A673 (cell line): ENCODE results near the gene AGRP. TPM values are rescaled to one million over a fixed set of nuclear protein-coding genes. Genes with fewer than 3 reads are reported as not detected.

Source experiments
- BruUV-seq: library from RNA; stranded (reverse); fragments of 400-500 nt; replicated peaks from 2 replicates; lab custom pipeline; 2021; lab: Mats Ljungman, UMichigan
- CTCF ChIA-PET: fragments of 300-600 bp; sonication (Branson Sonifier 250); formaldehyde crosslinking; loops from one replicate; lab custom pipeline; 2022; ENCODE audit warnings: antibody characterized with exemption; lab: Charles Lee
- POLR2A ChIA-PET: fragments of 300-600 bp; sonication (Branson Sonifier 250); formaldehyde crosslinking; loops from one replicate; lab custom pipeline; 2022; ENCODE audit warnings: antibody characterized with exemption; ENCODE audit not compliant: low non-redundant PET; lab: Charles Lee
- DNase-seq: peaks from one replicate; pipeline ENCODE4 v3.0.0-alpha.2; 2015; ENCODE audit warnings: low spot score
- H3K27ac ChIP-seq: fragments of 200-600 bp; sonication (generic); 2 replicates; pipeline ENCODE4 v1.5.1; 2016; ENCODE audit warnings: mixed run types, low read depth, mild to moderate bottlenecking, mixed read lengths, antibody characterized with exemption, low read length; ENCODE audit not compliant: poor library complexity, severe bottlenecking
- H3K27me3 ChIP-seq: fragments of 200-600 bp; sonication (generic); replicated peaks from 2 replicates; pipeline ENCODE4 v1.6.1; 2017; ENCODE audit warnings: mixed run types, low read depth, mild to moderate bottlenecking, mixed read lengths, antibody characterized with exemption, low read length; ENCODE audit not compliant: insufficient read depth, poor library complexity
- H3K36me3 ChIP-seq: fragments of 200-600 bp; sonication (generic); 2 replicates; pipeline ENCODE4 v1.6.1; 2016; ENCODE audit warnings: mixed run types, mild to moderate bottlenecking, mixed read lengths, antibody characterized with exemption, low read length; ENCODE audit not compliant: insufficient read depth, poor library complexity, severe bottlenecking
- H3K4me1 ChIP-seq: fragments of 200-600 bp; sonication (generic); 2 replicates; pipeline ENCODE4 v1.6.1; 2017; ENCODE audit warnings: mixed run types, mild to moderate bottlenecking, mixed read lengths, antibody characterized with exemption, low read length; ENCODE audit not compliant: insufficient read depth, poor library complexity, severe bottlenecking
- H3K4me3 ChIP-seq: fragments of 200-600 bp; sonication (generic); 2 replicates; pipeline ENCODE4 v1.5.1; 2016; ENCODE audit warnings: low read depth, mixed run types, mild to moderate bottlenecking, mixed read lengths, low read length; ENCODE audit not compliant: poor library complexity, severe bottlenecking
- H3K9me3 ChIP-seq: fragments of 200-600 bp; sonication (generic); 2 replicates; pipeline ENCODE4 v1.6.1; 2016; ENCODE audit warnings: mixed run types, low read depth, mild to moderate bottlenecking, mixed read lengths, antibody characterized with exemption, low read length; ENCODE audit not compliant: poor library complexity, severe bottlenecking
- EZH2 ChIP-seq: fragments of 200-600 bp; sonication (generic); IDR thresholded peaks from 2 replicates; pipeline ENCODE4 v1.6.1; 2017; ENCODE audit warnings: borderline replicate concordance, low read depth, mild to moderate bottlenecking, mixed read lengths, antibody characterized with exemption, low read length; ENCODE audit not compliant: poor library complexity, severe bottlenecking
- intact Hi-C: fragments of 100-400 bp; cut with micrococcal nuclease; formaldehyde crosslinking; loops from one replicate; pipeline ENCODE4 v1.10.0; 2022; ENCODE audit not compliant: unreplicated experiment
- total RNA-seq: library from RNA; stranded (reverse); gene quantifications from 2 replicates; pipeline ENCODE4 v1.2.3, GENCODE V29; 2021
- TF ChIP-seq, protein P1 (sequence below): fragments of 300-800, 200-600 bp; sonication (generic); conservative IDR thresholded peaks from 2 replicates; pipeline ENCODE4 v1.5.1; 2017; ENCODE audit warnings: low read depth, mild to moderate bottlenecking, antibody characterized with exemption, low read length, moderate library complexity, mixed read lengths

AGRP gene
- total RNA-seq, 1 experiment from 2014 or later, result not detected

DNA sequence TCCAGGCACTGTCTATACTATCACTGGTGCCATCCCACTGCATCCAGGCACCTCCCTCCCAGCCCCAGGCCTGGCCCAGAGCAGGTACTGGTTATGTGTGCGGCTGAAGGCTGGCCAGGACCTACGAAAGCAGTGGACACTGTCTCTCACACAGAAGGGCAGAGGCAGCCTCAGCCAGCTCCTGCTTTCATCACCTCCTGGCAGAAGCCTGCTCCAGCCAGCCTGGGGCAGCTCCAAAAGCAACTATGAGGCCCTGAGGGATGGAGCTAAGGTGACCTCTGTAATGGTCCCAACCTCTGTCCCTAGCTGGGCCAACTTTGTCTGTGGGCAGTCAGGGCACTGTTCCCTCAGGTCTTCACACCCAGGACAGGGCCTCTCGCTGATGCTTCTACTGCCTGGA is 33.6 kb downstream of the AGRP start:
- Histone ChIP-seq H3K27me3 (no peaks in the 10 kb centered on the region), H3K4me1 (no peaks in the 10 kb centered on the region), H3K9me3 (no peaks in the 10 kb centered on the region), H3K36me3 (no peaks in the 10 kb centered on the region), H3K27ac (no peak overlapping the region), H3K4me3 (no peak overlapping the region)
- TF ChIP-seq, protein P1, sequence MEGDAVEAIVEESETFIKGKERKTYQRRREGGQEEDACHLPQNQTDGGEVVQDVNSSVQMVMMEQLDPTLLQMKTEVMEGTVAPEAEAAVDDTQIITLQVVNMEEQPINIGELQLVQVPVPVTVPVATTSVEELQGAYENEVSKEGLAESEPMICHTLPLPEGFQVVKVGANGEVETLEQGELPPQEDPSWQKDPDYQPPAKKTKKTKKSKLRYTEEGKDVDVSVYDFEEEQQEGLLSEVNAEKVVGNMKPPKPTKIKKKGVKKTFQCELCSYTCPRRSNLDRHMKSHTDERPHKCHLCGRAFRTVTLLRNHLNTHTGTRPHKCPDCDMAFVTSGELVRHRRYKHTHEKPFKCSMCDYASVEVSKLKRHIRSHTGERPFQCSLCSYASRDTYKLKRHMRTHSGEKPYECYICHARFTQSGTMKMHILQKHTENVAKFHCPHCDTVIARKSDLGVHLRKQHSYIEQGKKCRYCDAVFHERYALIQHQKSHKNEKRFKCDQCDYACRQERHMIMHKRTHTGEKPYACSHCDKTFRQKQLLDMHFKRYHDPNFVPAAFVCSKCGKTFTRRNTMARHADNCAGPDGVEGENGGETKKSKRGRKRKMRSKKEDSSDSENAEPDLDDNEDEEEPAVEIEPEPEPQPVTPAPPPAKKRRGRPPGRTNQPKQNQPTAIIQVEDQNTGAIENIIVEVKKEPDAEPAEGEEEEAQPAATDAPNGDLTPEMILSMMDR, result no peak
- TF ChIP-seq EZH2, result no peak
- no peak for DNase-seq
- CTCF ChIA-PET, result interaction anchor here (0.8 kb wide), 1 partner anchor 16 kb away, joined by 3 read pairs; no protein-coding TSS in a partner anchor
- POLR2A ChIA-PET, result no interaction called here
- no TSS peak for BruUV-seq
- intact Hi-C loops, result no loop called here

DNA sequence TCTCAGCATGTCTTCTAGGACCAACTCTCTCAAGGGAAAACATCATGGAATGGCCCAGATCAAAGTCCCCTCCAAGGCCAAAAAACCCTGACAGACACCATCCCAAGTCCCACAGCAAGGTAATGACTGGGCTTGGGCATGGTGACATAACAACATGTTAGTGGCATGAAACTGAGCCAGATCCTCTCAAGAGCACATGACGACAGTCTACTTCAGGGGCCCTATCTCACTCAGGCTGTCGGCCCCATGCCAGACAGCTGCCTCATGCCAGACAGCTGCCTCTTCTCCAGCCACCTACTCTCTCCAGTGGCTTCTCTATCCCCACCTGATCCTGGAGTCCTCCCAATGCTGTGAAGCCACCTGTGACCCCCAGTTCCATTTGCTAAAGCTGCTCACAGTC is 34.0 kb downstream of the AGRP start:
- DNase-seq, result no peak
- no peak overlapping the region for H3K27ac ChIP-seq
- CTCF ChIA-PET, result interaction anchor here (0.8 kb wide), 1 partner anchor 16 kb away, joined by 3 read pairs; no protein-coding TSS in a partner anchor
- POLR2A ChIA-PET, result no interaction called here
- no peaks in the 10 kb centered on the region for H3K9me3 ChIP-seq
- no peaks in the 10 kb centered on the region for H3K4me1 ChIP-seq
- intact Hi-C loops, result no loop called here
- H3K4me3 ChIP-seq, result no peak overlapping the region
- no peak for TF ChIP-seq EZH2
- TF ChIP-seq, protein P1, result no peak
- BruUV-seq, result no TSS peak
- H3K36me3 ChIP-seq, result no peaks in the 10 kb centered on the region
- no peaks in the 10 kb centered on the region for H3K27me3 ChIP-seq

DNA sequence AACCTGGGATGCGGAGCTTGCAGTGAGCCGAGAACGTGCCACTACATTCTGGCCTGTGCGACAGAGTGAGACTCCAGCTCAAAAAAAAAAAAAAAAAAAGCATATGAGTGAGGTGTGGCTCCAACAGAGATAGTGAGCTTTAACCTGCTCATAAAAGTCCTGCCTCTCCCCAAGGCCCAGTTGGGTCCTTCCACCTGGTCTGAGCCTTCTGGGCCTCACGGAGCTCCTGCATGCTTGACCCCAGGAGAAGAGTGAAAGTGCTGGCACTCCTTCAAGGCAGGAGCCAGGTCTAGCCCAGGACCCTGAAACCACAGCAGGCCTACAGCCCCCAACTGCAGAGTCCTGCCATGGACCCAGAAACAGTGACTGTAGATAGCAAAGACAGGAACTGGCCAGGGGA is 34.8 kb downstream of the AGRP start:
- no peaks in the 10 kb centered on the region for H3K36me3 ChIP-seq
- H3K4me1 ChIP-seq, result no peaks in the 10 kb centered on the region
- H3K27me3 ChIP-seq, result no peaks in the 10 kb centered on the region
- CTCF ChIA-PET, result interaction anchor here (1.6 kb wide), 1 partner anchor 17 kb away, joined by 3 read pairs; no protein-coding TSS in a partner anchor
- TF ChIP-seq EZH2, result no peak
- H3K27ac ChIP-seq, result no peak overlapping the region
- no peak for DNase-seq
- POLR2A ChIA-PET, result no interaction called here
- intact Hi-C loops, result no loop called here
- no peaks in the 10 kb centered on the region for H3K9me3 ChIP-seq
- no TSS peak for BruUV-seq
- no peak overlapping the region for H3K4me3 ChIP-seq

DNA sequence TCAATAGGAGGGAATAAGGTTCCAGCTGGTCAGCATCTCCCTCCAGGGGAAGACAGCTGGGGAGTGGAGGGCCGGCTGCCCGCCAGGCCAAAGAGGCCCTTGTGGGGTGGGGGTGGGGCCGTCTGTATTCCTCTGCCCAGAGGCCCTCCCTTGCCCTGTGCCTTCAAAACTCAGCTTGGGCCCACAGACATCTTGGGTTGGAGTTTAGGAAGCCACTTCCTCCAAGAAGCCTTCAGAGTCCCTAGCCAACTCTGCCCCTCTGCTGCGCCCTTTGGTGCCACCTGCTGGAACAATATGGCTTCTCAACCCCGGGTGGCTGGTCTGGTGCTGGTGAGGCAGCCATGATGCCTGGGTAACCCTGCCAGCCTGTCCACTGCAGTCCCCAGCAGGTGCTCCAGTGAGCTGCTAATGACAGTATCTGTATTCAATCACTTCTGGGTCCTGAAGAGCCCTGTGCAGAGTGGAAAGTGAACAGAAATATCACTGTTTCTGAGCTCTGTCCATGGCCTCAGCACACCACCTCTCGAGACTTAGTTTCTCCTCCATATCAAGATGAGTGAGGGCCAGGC is 35.8 kb downstream of the AGRP start:
- H3K27me3 ChIP-seq, result no peaks in the 10 kb centered on the region
- intact Hi-C loops, result no loop called here
- H3K9me3 ChIP-seq, result no peaks in the 10 kb centered on the region
- ChIA-PET POLR2A (no interaction called here), CTCF (interaction anchor here (0.6 to 1.6 kb wide), 3 partner anchors 18 to 76 kb away, joined by 3 to 10 read pairs (median 3); no protein-coding TSS in a partner anchor)
- no peak overlapping the region for H3K27ac ChIP-seq
- BruUV-seq, result no TSS peak
- no peak overlapping the region for H3K4me3 ChIP-seq
- no peak for TF ChIP-seq EZH2
- TF ChIP-seq, protein P1, result peak; percentile 74
- H3K36me3 ChIP-seq, result no peaks in the 10 kb centered on the region
- no peaks in the 10 kb centered on the region for H3K4me1 ChIP-seq
- DNase-seq, result peak; percentile 72
